ENCODE data around the gene TRIM7.
"Not testable (repeated sequence)": the region's sequence is repeated elsewhere in the genome, so short reads cannot be mapped to it uniquely, and the experiment has no call there.

The TRIM7 gene

GRCh38 chr5:181146927-181147636, 57.9 kb downstream of the TRIM7 start, which contains the start of gene OR2V2:
TSS of gene OR2V2 (plus strand) at chr5:181147586. CDS start at chr5:181154943, 7,357 bp downstream.
- not testable (repeated sequence) for DNase-seq

DNA sequence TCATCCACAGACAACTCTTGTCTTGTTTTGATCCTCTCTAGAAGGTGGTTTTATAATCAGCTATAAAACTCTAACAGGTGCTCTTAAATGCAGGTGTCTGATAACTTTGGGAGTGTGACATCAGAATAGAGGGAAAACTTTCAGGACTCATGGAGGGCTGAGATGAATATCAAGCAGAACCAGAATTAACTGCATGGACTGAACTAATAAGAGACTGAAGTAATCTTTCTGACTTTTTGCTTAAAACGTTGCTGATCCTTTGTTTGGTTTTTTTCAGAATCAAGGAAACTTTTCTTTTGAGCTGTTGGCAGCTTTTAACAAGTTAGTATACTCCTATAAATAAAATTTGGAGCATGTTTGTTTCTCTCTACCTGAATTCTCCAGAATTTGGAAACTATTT, 59.9 kb downstream of the TRIM7 start:
- DNase-seq, result no peak

All from left hindlimb (tissue), 1 donor.